K562 (cell line): ENCODE results near the gene DNAH9. TPM values are rescaled to one million over a fixed set of nuclear protein-coding genes. Genes with fewer than 3 reads are reported as not detected.

Experiments
- C11orf30 ChIP-seq: fragments of 450-650 bp; IDR thresholded peaks from 2 replicates; pipeline ENCODE4 v1.6.1; 2016; ENCODE audit warnings: low read depth, mild to moderate bottlenecking
- CBFA2T2 ChIP-seq: fragments of 450-650 bp; conservative IDR thresholded peaks from 2 replicates; pipeline ENCODE4 v1.6.1; 2017; ENCODE audit warnings: mild to moderate bottlenecking
- CBFA2T3 ChIP-seq: fragments of 450-650 bp; IDR thresholded peaks from 2 replicates; pipeline ENCODE4 v1.6.1; 2017
- EP300 ChIP-seq: IDR thresholded peaks from 2 replicates; pipeline ENCODE4 v1.6.1; 2012; ENCODE audit warnings: low read length, improper control_type of control experiment
- FOXK1 ChIP-seq: sonication (generic); formaldehyde crosslinking; IDR thresholded peaks from 2 replicates; pipeline ENCODE4 v1.8.0; 2022; ENCODE audit warnings: missing genetic modification reagents, mild to moderate bottlenecking, borderline replicate concordance
- HDAC1 ChIP-seq, 2 experiments: fragments of 450-650 bp; IDR thresholded peaks; 2 replicates each; pipeline ENCODE4 v1.6.1; 2016 to 2017; ENCODE audit warnings: inconsistent platforms in 1 of 2, mild to moderate bottlenecking in 1 of 2, moderate library complexity in 1 of 2
- HDGF ChIP-seq: fragments of 450-650 bp; IDR thresholded peaks from 2 replicates; pipeline ENCODE4 v1.6.1; 2016
- KDM1A ChIP-seq, 2 experiments: fragments of 450-650 bp; IDR thresholded peaks; 2 replicates each; pipeline ENCODE4 v1.6.1; 2016; ENCODE audit warnings: mild to moderate bottlenecking in 2 of 2
- KDM4B ChIP-seq, 2 experiments: fragments of 450-650 bp in 1 of 2; sonication (generic) in 1 of 2; IDR thresholded peaks; 2 replicates each; pipeline ENCODE4 v1.6.1; 2016 to 2017; ENCODE audit warnings: borderline replicate concordance in 2 of 2, antibody characterized with exemption in 1 of 2, low read depth in 1 of 2, mild to moderate bottlenecking in 1 of 2
- KLF16 ChIP-seq: IDR thresholded peaks from 2 replicates; pipeline ENCODE4 v1.6.1; 2016; ENCODE audit warnings: antibody characterized with exemption
- MAFF ChIP-seq: IDR thresholded peaks from 2 replicates; pipeline ENCODE4 v1.6.1; 2012; ENCODE audit warnings: low read length, improper control_type of control experiment
- MAFG ChIP-seq: fragments of 450-650 bp; conservative IDR thresholded peaks from 2 replicates; pipeline ENCODE4 v1.6.1; 2016; ENCODE audit warnings: missing genetic modification characterization, missing compliant biosample characterization
- MECOM ChIP-seq: fragments of 250-450 bp; sonication (Bioruptor Pico); IDR thresholded peaks from 2 replicates; pipeline ENCODE4 v1.8.0; 2022; ENCODE audit warnings: inconsistent platforms
- MEIS2 ChIP-seq: fragments of 450-650 bp; IDR thresholded peaks from 2 replicates; pipeline ENCODE4 v1.6.1; 2014; ENCODE audit warnings: mild to moderate bottlenecking; ENCODE audit not compliant: partially characterized antibody
- MTA2 ChIP-seq: fragments of 450-650 bp; IDR thresholded peaks from 2 replicates; pipeline ENCODE4 v1.6.1; 2016; ENCODE audit warnings: low read depth
- NFE2 ChIP-seq: IDR thresholded peaks from 2 replicates; pipeline ENCODE4 v1.6.1; 2014; ENCODE audit warnings: antibody characterized with exemption, low read depth
- PHTF2 ChIP-seq: fragments of 250-450 bp; sonication (Bioruptor Pico); IDR thresholded peaks from 2 replicates; pipeline ENCODE4 v1.5.0; 2021; ENCODE audit warnings: mild to moderate bottlenecking
- PML ChIP-seq: IDR thresholded peaks from 2 replicates; pipeline ENCODE4 v1.6.1; 2012; ENCODE audit warnings: low read length, inconsistent platforms
- RBBP5 ChIP-seq: fragments of 200-600 bp; sonication (generic); IDR thresholded peaks from 2 replicates; pipeline ENCODE4 v1.6.1; 2012; ENCODE audit warnings: borderline replicate concordance, mild to moderate bottlenecking, low read length, control low read depth, inconsistent platforms; ENCODE audit not compliant: insufficient read depth, poor library complexity, severe bottlenecking
- SMAD4 ChIP-seq: fragments of 250-450 bp; sonication (Bioruptor Pico); conservative IDR thresholded peaks from 2 replicates; pipeline ENCODE4 v1.8.0; 2021; ENCODE audit warnings: inconsistent platforms, mild to moderate bottlenecking, moderate library complexity
- SMARCA4 ChIP-seq: fragments of 450-650 bp; IDR thresholded peaks from 2 replicates; pipeline ENCODE4 v1.6.1; 2016
- TAL1 ChIP-seq: fragments of 450-650 bp; IDR thresholded peaks from 2 replicates; pipeline ENCODE4 v1.6.1; 2016; ENCODE audit warnings: mild to moderate bottlenecking
- TCF3 ChIP-seq: sonication (generic); formaldehyde crosslinking; IDR thresholded peaks from 2 replicates; pipeline ENCODE4 v1.4.0; 2020; ENCODE audit warnings: mild to moderate bottlenecking, missing genetic modification reagents
- TCF7 ChIP-seq: sonication (generic); IDR thresholded peaks from 2 replicates; pipeline ENCODE4 v1.6.1; 2016; ENCODE audit warnings: antibody characterized with exemption, borderline replicate concordance
- TEAD4 ChIP-seq, 2 experiments: sonication (generic) in 1 of 2; formaldehyde crosslinking in 1 of 2; IDR thresholded peaks; 2 replicates each; pipeline versions ENCODE4 v1.6.1 to v1.8.0; 2012 to 2022; ENCODE audit warnings: borderline replicate concordance in 1 of 2, inconsistent platforms in 1 of 2, low read length in 1 of 2, mild to moderate bottlenecking in 1 of 2, missing genetic modification reagents in 1 of 2
- TRIM24 ChIP-seq, 2 experiments: fragments of 450-650 bp; IDR thresholded peaks; 2 replicates each; pipeline ENCODE4 v1.6.1; 2016
- ZNF184 ChIP-seq: sonication (generic); formaldehyde crosslinking; IDR thresholded peaks from 2 replicates; pipeline ENCODE4 v1.5.0; 2020; ENCODE audit warnings: missing genetic modification reagents
- ZNF316 ChIP-seq: fragments of 450-650 bp; IDR thresholded peaks from 2 replicates; pipeline ENCODE4 v1.6.1; 2016
- ZNF41 ChIP-seq: fragments of 250-450 bp; sonication (Bioruptor Pico); conservative IDR thresholded peaks from 2 replicates; pipeline ENCODE4 v1.4.0; 2020; ENCODE audit warnings: mild to moderate bottlenecking
- ZNF586 ChIP-seq: fragments of 450-650 bp; formaldehyde crosslinking; conservative IDR thresholded peaks from 2 replicates; pipeline ENCODE4 v1.4.0; 2020; ENCODE audit warnings: mild to moderate bottlenecking, moderate library complexity
- polyA plus RNA-seq, 8 experiments: library from polyadenylated mRNA; depleted of rRNA in 4 of 8; stranded (reverse) in 5 of 8; unstranded in 3 of 8; fragments of >200 nt; fragmentation: Nextera tagmentation in 2 of 8; fragmentation: Illumina TruSeq in 1 of 8; extraction: Ambion mirVana in 2 of 8; extraction: Trizol in 1 of 8; gene quantifications; 2 replicates each; pipeline versions ENCODE4 v1.2.1 to v1.2.3, GENCODE V29; 2011 to 2014; ENCODE audit warnings: inconsistent platforms in 1 of 8, missing spikeins in 1 of 8
- total RNA-seq, 7 experiments: library from RNA; depleted of rRNA in 6 of 7; stranded (reverse); fragments of >200 nt in 6 of 7; fragmentation: Illumina TruSeq in 2 of 7; extraction: Trizol in 2 of 7; gene quantifications; 2 replicates each; pipeline versions ENCODE4 v1.2.1 to v1.2.3, GENCODE V29; 2011 to 2021; ENCODE audit warnings: low replicate concordance in 1 of 7
- TF ChIP-seq, protein P1 (sequence below): fragments of 150-350 bp; conservative IDR thresholded peaks from 2 replicates; pipeline ENCODE4 v1.6.1; 2014; ENCODE audit warnings: low read length
- TF ChIP-seq, protein P2 (sequence below): IDR thresholded peaks from 2 replicates; pipeline ENCODE4 v1.6.1; 2011; ENCODE audit not compliant: insufficient read length; ENCODE audit errors: extremely low read depth

The DNAH9 gene
- total and polyA plus RNA-seq, 9 of the 15 experiments (the other 6 are each of a cell fraction or from before 2014, with no cell fraction given) = not detected

DNA sequence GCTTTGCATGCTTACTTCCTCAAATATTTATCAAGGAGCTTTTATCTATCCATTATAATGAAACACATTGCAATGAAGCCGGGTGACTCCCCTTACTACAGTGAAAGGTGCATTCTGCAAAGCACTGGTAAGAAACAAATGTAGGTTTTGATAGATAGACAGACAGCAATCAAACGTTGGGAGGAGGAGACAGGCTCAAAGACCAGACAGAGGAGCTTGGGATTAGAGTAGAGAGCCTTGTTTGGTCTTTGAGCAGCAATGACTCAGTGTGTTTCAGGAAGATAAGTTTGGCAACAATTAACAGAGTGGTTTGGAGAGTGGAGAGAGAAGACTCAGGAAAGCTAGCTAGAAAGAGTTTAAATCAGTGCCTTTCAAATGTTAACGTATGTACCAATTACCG is 330.2 kb downstream of the DNAH9 start (continued):
- TF ChIP-seq, protein P1, sequence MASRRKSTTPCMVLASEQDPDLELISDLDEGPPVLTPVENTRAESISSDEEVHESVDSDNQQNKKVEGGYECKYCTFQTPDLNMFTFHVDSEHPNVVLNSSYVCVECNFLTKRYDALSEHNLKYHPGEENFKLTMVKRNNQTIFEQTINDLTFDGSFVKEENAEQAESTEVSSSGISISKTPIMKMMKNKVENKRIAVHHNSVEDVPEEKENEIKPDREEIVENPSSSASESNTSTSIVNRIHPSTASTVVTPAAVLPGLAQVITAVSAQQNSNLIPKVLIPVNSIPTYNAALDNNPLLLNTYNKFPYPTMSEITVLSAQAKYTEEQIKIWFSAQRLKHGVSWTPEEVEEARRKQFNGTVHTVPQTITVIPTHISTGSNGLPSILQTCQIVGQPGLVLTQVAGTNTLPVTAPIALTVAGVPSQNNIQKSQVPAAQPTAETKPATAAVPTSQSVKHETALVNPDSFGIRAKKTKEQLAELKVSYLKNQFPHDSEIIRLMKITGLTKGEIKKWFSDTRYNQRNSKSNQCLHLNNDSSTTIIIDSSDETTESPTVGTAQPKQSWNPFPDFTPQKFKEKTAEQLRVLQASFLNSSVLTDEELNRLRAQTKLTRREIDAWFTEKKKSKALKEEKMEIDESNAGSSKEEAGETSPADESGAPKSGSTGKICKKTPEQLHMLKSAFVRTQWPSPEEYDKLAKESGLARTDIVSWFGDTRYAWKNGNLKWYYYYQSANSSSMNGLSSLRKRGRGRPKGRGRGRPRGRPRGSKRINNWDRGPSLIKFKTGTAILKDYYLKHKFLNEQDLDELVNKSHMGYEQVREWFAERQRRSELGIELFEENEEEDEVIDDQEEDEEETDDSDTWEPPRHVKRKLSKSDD = no peak
- TF ChIP-seq KDM4B (IDR thresholded peaks at IDR 0.05; ENCODE audit: borderline replicate concordance in 2 of 2, low read depth in 1 of 2) = no peak
- no peak for TF ChIP-seq HDGF
- no peak for TF ChIP-seq PHTF2 (CRISPR knock-in tag)
- TF ChIP-seq MAFF = peak; percentile 11; the same call in 1 of the 2 replicates
- TF ChIP-seq RBBP5 = no peak
- peak; percentile 40; the same call in 1 of the 2 replicates for TF ChIP-seq ZNF316
- peak; percentile 80; the same call in 1 of the 2 replicates for TF ChIP-seq PML
- TF ChIP-seq SMARCA4 = peak; percentile 25; the same call in 1 of the 2 replicates
- peak; percentile 53; the same call in 1 of the 2 replicates for TF ChIP-seq MECOM (CRISPR knock-in tag)
- peak; percentile 70; the same call in 1 of the 2 replicates for TF ChIP-seq ZNF184
- peak; percentile 92 for TF ChIP-seq TEAD4 (IDR thresholded peaks at IDR 0.05; ENCODE audit: low read length)
- TF ChIP-seq TEAD4 (CRISPR knock-in tag; IDR thresholded peaks at IDR 0.05; ENCODE audit: borderline replicate concordance) = no peak
- TF ChIP-seq MEIS2 = peak; percentile 70
- TF ChIP-seq TCF7 = peak; percentile 58; the same call in 1 of the 2 replicates
- TF ChIP-seq HDAC1 (IDR thresholded peaks at IDR 0.05) = peak in 1 of 2 experiments; percentile 40; a peak in 1 of 4 replicates
- peak; percentile 80 for TF ChIP-seq KLF16
- TF ChIP-seq CBFA2T2 = peak; percentile 78
- TF ChIP-seq SMAD4 = peak; percentile 94
- TF ChIP-seq EP300 = peak; percentile 29; the same call in 1 of the 2 replicates
- TF ChIP-seq C11orf30 = peak; percentile 39; the same call in 1 of the 2 replicates
- TF ChIP-seq, protein P2, sequence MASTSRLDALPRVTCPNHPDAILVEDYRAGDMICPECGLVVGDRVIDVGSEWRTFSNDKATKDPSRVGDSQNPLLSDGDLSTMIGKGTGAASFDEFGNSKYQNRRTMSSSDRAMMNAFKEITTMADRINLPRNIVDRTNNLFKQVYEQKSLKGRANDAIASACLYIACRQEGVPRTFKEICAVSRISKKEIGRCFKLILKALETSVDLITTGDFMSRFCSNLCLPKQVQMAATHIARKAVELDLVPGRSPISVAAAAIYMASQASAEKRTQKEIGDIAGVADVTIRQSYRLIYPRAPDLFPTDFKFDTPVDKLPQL = no peak
- no peak for TF ChIP-seq ZNF41 (CRISPR knock-in tag)
- peak; percentile 87 for TF ChIP-seq CBFA2T3
- TF ChIP-seq MTA2 = peak; percentile 56; the same call in 1 of the 2 replicates
- no peak for TF ChIP-seq FOXK1 (CRISPR knock-in tag)
- 0 out of 4 replicates have a peak, but pooled peaks of 1 of the 2 experiments have one; percentile 39 for TF ChIP-seq TRIM24 (IDR thresholded peaks at IDR 0.05)
- no peak for TF ChIP-seq ZNF586 (CRISPR knock-in tag)
- TF ChIP-seq TAL1 = peak; percentile 84
- peak; percentile 59 for TF ChIP-seq NFE2
- peak; percentile 74 to 77 for TF ChIP-seq KDM1A (IDR thresholded peaks at IDR 0.05)
- peak; percentile 47; the same call in 1 of the 2 replicates for TF ChIP-seq MAFG (tag)
- peak; percentile 81 for TF ChIP-seq TCF3
